HG03045 (cell line): Measurements from ENCODE around the gene ZNF37A.
A peak's percentile ranks its signal among the peaks of the same experiment; 100 is the strongest.
"Not testable (repeated sequence)": the region's sequence is repeated elsewhere in the genome, so short reads cannot be mapped to it uniquely, and the experiment has no call there.

ENCODE experiments used
- ATAC-seq: cut with Tn5 transposase; IDR thresholded peaks from one replicate; pipeline ENCODE4 v1.9.1; 2021; ENCODE audit warnings: mild to moderate bottlenecking, moderate library complexity; ENCODE audit not compliant: unreplicated experiment

Gene ZNF37A

GRCh38 chr10:38094158-38094926 lies at the start of gene ZNF37A:
Gene ZNF37A (plus strand): TSS chr10:38094337. CDS start chr10:38096618, 2,281 bp downstream.
- ATAC-seq = peak; percentile 97

- no peak for ATAC-seq
Observed at GRCh38 chr10:38045129-38045528, 49.0 kb upstream of the ZNF37A start.

GRCh38 chr10:38047666-38048065 lies 46.5 kb upstream of the ZNF37A start:
- no peak for ATAC-seq

- no peak for ATAC-seq
Observed at GRCh38 chr10:38050212-38050611, 43.9 kb upstream of the ZNF37A start.

GRCh38 chr10:38054361-38054797 lies 39.8 kb upstream of the ZNF37A start:
- ATAC-seq = no peak

- ATAC-seq = not testable (repeated sequence)
Observed at GRCh38 chr10:38055274-38055894, 38.8 kb upstream of the ZNF37A start.

- not testable (repeated sequence) for ATAC-seq
Observed at GRCh38 chr10:38069663-38070062, 24.5 kb upstream of the ZNF37A start.

GRCh38 chr10:38070501-38070900 lies 23.6 kb upstream of the ZNF37A start:
- ATAC-seq = no peak

- no peak for ATAC-seq
Observed at GRCh38 chr10:38072552-38072951, 21.6 kb upstream of the ZNF37A start.

- ATAC-seq = no peak
Observed at GRCh38 chr10:38076687-38077086, 17.4 kb upstream of the ZNF37A start.

- ATAC-seq = not testable (repeated sequence)
Observed at GRCh38 chr10:38093318-38093717, 819 bp upstream of the ZNF37A start.

- ATAC-seq = peak; percentile 21
Observed at GRCh38 chr10:38093816-38094157, 350 bp upstream of the ZNF37A start.

GRCh38 chr10:38094927-38095574 lies 914 bp downstream of the ZNF37A start:
- no peak for ATAC-seq

- no peak for ATAC-seq
Observed at GRCh38 chr10:38102880-38103279, 8.7 kb downstream of the ZNF37A start.

GRCh38 chr10:38103756-38104155 lies 9.6 kb downstream of the ZNF37A start:
- ATAC-seq = no peak

- ATAC-seq = no peak
Observed at GRCh38 chr10:38112159-38112558, 18.0 kb downstream of the ZNF37A start.

- ATAC-seq = no peak
Observed at GRCh38 chr10:38118072-38118807, 24.1 kb downstream of the ZNF37A start.

GRCh38 chr10:38119038-38119437 lies 24.9 kb downstream of the ZNF37A start:
- no peak for ATAC-seq

- no peak for ATAC-seq
Observed at GRCh38 chr10:38127812-38128211, 33.7 kb downstream of the ZNF37A start.

GRCh38 chr10:38143587-38143986 lies 49.5 kb downstream of the ZNF37A start:
- ATAC-seq = no peak
